ENCODE data around the gene ADAM19.

DNA sequence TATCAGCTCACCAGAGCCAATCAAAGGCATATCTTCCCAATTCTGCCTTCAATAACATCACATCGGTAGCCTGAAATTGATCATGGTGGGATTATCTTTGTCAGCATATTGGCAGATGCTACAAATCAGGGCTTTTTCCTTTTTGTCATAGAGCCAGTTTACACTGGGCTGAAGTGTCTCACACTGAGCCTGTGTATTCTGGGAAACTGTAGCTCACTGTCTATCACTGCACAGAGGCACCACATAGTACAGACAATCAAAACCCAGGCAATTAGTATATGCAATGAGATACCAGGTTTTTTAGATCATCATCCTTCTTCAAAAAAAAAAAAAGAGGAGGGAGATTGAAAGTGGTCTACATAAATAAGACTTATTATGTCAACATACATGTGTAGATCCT lies 46.6 kb downstream of the ADAM19 start:
- TF ChIP-seq, protein P1, sequence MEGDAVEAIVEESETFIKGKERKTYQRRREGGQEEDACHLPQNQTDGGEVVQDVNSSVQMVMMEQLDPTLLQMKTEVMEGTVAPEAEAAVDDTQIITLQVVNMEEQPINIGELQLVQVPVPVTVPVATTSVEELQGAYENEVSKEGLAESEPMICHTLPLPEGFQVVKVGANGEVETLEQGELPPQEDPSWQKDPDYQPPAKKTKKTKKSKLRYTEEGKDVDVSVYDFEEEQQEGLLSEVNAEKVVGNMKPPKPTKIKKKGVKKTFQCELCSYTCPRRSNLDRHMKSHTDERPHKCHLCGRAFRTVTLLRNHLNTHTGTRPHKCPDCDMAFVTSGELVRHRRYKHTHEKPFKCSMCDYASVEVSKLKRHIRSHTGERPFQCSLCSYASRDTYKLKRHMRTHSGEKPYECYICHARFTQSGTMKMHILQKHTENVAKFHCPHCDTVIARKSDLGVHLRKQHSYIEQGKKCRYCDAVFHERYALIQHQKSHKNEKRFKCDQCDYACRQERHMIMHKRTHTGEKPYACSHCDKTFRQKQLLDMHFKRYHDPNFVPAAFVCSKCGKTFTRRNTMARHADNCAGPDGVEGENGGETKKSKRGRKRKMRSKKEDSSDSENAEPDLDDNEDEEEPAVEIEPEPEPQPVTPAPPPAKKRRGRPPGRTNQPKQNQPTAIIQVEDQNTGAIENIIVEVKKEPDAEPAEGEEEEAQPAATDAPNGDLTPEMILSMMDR (IDR thresholded peaks at IDR 0.05; ENCODE audit: borderline replicate concordance, extremely low read depth, low read length, poor library complexity, severe bottlenecking), result no peak
- no peak for TF ChIP-seq EZH2 (IDR thresholded peaks at IDR 0.05; ENCODE audit: borderline replicate concordance, low read depth, low read length, severe bottlenecking)

Measured in DND-41 (cell line).